ENCODE measurements around the gene LEUTX.
"Not testable (repeated sequence)": the region's sequence is repeated elsewhere in the genome, so short reads cannot be mapped to it uniquely, and the experiment has no call there.

Gene LEUTX

DNA sequence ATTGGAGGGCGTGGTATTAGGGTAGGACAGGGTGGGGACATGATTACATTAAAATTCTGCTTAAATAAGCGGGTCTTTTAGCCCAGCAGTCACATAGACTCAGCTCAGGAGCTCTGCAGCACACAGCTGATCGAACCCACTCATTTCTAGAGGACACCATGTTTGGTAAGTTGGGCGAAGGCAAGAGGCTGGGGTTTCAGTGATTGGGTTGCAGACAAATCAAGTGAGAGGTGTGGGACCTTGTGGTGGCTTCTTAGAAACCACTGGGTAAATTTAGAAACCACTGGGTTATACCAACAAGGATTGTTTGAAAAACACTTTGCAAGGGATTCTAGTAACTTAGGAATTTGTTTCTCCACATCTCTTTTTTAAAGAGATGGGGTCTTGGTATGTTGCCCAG, at the start of gene LEUTX:
Gene LEUTX, plus strand, starts transcription at position 92 of the 400 bp plus-strand sequence. Its CDS starts 67 bp downstream, at position 159.
- no peak for DNase-seq

- DNase-seq = no peak
Observed at GRCh38 chr19:39729594-39729993, 49.1 kb upstream of the LEUTX start.

DNA sequence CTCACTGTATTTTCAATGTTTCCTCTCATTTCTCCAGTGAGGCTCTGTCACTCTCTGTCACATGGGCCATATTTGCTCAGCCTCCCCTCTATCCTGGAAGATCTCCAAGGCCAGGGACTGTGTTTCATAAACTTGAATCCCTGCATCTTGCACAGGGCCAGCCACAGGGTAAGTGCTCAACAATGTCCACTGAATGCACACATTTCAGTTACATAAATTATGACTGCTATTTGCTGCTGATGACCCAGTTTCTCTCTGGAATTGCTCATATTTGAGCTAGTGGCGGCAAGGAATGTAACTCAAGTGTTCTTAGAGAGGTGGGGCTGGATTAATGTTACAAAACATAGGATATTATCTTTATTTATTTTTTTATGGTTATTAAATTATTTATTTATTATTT, 47.0 kb upstream of the LEUTX start:
- DNase-seq = no peak

GRCh38 chr19:39733841-39734240, 44.8 kb upstream of the LEUTX start:
- DNase-seq = no peak

DNA sequence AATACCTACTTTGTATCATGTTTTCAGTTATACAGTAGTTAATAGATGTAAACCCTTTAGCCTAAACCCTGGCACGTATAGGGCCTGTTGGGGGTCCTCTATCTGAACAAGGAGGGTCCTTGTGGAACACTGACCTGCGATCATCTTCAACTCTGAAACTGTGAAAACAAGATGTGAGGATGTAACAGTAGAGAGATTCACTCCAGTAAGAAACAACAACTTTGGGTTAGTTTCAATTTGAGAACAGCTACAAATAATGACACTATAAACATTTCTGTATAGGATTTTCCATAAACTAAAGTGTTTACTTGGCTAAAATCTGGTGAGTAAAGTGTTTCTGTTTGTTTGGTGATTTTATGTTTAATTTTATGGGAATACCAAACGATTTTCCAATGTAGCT, 43.0 kb upstream of the LEUTX start:
- no peak for DNase-seq

DNA sequence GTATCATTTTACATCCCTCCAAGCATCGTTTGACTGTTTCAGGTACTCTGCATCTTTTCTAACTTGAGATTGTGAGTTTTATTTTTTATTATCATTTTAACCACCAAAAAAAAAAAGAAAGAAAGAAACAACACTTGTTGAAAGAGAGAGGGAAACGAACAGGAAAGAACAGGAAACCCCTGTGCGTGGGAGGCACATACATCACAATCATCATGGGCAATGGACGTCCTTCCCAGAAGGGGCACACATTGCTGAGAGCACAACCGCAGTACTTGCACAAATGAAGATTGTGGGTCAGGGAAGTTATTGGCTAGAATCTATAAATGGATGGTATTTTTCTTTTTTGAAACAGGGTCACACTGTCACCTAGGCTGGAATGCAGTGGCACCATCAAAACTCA, 42.6 kb upstream of the LEUTX start:
- DNase-seq = no peak

DNA sequence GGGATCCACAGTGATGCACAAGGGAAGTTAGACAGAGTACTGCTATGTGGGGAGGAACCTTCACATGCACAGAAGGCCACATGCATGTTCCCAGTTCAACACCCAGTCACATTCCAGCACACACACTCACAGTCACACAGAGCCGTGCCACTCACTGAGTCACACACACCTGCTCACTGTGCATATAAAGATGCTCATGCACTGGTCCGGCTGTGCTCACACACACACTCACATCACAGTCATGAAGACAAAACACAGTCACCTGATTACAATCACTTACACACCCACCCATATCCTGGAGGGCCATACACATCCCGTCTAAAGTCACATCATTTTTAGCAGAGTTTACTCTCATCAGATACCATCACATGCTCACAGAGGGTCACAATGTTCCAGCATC, 41.3 kb upstream of the LEUTX start:
- DNase-seq = peak in 1 of 2 experiments; percentile 15

DNA sequence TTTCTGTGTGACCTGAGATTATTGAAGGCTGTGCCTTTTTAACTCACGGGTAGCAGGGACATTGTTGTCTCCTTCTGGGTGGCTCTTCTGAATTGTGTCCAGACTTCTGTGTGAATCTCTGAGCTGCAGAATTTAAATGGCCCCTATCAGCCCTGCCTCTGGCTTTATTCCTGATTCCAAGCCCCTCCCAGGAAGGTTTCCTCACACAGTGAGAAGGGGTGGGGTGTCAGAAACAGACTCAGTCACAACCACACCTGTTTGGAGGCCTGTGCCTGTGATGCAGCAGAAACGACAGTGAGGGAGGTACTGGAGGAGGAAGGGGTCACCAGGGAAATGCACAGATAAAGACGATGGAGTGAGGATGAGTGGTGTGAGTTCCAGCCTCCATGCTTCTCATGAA, 40.8 kb upstream of the LEUTX start, which contains the start of gene CLC:
Gene CLC, minus strand, starts transcription at position 139 of the 400 bp plus-strand sequence. Its CDS starts 77 bp downstream, at position 62.
- DNase-seq = no peak

DNA sequence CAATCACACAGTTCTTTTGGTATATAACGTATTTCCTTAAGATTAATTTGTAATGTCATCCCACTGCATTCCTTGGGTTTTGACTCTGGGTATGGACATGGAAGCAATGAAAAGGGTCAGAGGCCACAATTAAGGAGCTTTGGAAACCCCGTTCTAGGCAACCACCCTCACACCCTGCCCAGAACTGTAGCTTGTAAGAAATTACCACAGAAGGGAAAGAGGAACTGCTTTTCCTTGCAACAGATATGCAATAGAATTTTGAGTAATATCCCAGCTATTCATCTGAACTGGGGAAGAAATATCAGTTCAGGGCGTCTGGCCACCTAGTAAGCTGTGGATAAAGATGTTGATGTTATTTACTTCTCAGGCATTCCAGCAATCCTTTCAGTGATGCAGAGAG, 39.8 kb upstream of the LEUTX start:
- DNase-seq = no peak

GRCh38 chr19:39740395-39740794, 38.3 kb upstream of the LEUTX start:
- peak in 1 of 2 experiments; percentile 10 for DNase-seq

DNA sequence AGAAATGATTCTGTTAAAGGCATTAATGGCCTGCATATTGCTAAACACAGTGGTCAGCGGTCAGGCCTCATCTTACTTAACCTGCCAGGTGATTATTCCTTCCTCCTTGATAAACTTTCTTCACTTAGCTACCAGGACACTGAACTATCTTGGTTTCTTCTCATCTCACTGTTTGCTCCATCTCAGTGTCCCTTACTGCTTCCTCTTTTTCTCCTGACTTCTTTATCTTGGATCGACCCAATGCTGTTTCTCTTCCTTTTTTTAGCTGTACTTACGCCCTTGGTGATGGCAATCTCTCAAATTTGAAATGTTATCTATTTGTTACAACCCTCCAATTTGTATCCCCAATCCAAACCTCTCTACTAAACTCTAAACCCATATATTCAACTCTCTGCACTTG, 33.0 kb upstream of the LEUTX start:
- no peak for DNase-seq

- DNase-seq = no peak
Observed at GRCh38 chr19:39746836-39747529, 31.7 kb upstream of the LEUTX start.

DNA sequence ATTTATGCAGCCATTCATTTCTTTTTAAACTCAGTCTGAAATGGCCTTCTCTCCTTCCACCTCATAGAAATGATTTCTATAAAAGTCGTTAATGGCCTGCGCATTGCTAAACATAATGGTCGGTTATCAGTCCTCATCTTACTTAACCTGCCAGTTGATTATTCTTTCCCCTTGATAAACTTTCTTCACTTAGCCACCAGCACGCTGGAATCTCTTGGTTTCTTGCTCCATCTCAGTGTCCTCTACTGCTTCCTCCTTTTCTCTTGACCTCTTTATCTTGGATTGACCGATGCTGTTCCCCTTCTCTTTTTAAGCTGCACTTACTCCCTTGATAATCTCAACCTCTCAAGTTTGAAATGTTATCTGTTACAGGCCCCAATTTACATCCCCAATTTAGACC, 28.7 kb upstream of the LEUTX start:
- no peak for DNase-seq

- no peak for DNase-seq
Observed at GRCh38 chr19:39752390-39752789, 26.3 kb upstream of the LEUTX start.

GRCh38 chr19:39752795-39753194, 25.9 kb upstream of the LEUTX start:
- DNase-seq = no peak

GRCh38 chr19:39754544-39754943, 24.1 kb upstream of the LEUTX start:
- DNase-seq = no peak

GRCh38 chr19:39754971-39755370, 23.7 kb upstream of the LEUTX start:
- DNase-seq = no peak

DNA sequence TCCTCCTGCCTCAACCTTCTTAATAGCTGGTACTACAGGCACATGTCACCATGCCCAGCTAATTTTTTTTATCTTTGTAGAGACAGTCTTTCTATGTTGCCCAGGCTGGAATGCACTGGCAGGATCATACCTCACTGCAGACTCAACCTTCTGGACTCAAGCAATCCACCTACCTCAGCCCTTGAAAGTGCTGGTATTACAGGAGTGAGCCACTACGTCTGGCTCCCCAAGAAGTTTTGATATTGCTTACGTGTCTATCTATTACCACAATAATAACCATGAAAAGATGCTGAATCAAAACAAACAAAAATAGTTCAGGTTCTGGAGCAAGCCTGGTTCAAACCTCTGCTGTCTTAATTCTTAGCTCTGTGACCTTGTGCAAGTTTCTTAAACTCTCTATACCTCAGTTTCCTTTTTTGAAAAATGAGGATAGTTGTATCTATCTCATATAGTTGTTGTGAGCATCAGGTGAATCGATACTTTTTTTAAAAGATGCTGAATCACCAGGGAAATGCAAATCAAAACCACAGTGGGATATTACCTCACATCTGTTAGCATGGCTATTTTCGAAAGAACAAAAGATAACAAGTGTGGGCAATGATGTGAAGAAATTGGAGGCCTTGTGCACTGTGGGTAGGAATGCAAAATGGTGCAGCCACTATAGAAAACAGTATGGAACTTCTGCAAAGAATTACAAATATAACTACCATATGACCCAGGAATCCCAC, 19.0 kb upstream of the LEUTX start:
- DNase-seq = no peak

- not testable (repeated sequence) for DNase-seq
Observed at GRCh38 chr19:39761851-39762250, 16.8 kb upstream of the LEUTX start.

DNA sequence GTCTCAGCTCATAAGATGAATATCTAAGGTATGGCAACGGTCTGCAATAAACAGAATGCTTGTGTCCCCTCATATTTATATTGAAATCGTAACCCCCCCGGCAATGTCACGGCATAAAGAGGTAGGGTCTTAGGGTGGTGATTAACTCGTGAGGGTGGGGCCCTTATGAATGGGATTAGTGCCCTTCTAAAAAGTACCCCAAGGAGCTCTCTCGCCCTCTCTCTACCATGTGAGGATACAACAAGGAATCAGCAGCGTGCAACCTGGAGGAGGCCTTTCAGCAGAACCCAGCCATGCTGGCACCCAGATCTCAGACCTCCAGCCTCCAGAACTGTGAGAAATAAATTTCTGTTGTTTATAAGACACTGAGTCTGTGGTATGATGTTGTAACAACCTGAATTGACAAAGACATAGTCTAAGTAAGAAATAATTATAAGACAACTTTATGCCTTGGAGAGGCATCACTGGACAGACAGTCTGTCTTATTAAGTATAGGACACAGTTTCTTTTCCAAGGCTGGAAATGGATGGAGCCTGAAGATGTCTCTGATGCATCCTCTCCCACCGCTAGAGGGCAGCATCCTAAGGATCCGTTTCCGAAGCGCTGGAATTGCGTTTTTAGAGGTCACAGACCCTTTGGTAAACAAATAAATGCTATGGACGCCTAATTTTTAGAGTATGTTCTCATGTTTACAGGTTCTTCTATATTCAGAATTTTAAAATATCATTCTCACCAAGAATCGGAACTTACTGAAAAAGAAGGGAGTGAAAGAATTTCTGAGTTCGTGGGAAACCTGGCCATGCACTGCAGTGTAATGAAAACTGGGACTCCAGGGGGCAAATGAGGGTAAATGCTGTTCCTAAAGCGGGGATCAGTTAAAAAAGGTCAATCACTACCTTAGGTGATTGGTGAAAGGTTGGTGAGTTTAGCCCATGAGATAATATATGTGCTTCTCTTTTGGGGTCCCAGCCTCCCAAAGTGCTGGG, 13.3 kb upstream of the LEUTX start:
- peak; percentile 8 to 19 for DNase-seq

- no peak for DNase-seq
Observed at GRCh38 chr19:39768334-39768733, 10.3 kb upstream of the LEUTX start.

GRCh38 chr19:39768786-39769185, 9.9 kb upstream of the LEUTX start:
- no peak for DNase-seq

- no peak for DNase-seq
Observed at GRCh38 chr19:39780894-39781293, 2.2 kb downstream of the LEUTX start.

Data from activated CD4-positive, alpha-beta T cell treated with anti-CD3 and anti-CD28 coated beads, Interleukin-2, amount 50 U/mL, for 4 hours (primary cell).